Right ventricle myocardium superior (tissue), 1 donor: Measurements from ENCODE around the gene SNAPC3. TPM values are rescaled to one million over a fixed set of nuclear protein-coding genes. Genes with fewer than 3 reads are reported as not detected.

ENCODE experiments used
- total RNA-seq: library from RNA; stranded (reverse); fragmentation: NEBNext Ultra II Directional; extraction: Animal tissue kit (Norgen Biotek cat#: 25700); gene quantifications from one replicate; pipeline ENCODE4 v1.2.1, GENCODE V29; 2021
- donor health status: DM: no; HTN: yes; CAD: no; lungs with severe emphysema.

The SNAPC3 gene
- total RNA-seq, 1 donor from 2014 or later = 32.1 TPM

Other genes starting within 250 kb of the SNAPC3 start
- 1.3 TPM for gene TTC39B, start 115.7 kb upstream of the SNAPC3 start, total RNA-seq
- gene PSIP1, start 88.1 kb downstream of the SNAPC3 start, total RNA-seq = 21.1 TPM
- gene CCDC171, start 130.2 kb downstream of the SNAPC3 start, total RNA-seq = 1.6 TPM